Right forelimb (tissue), 1 donor: ENCODE data around the gene PTPRD.
A peak's percentile ranks its signal among the peaks of the same experiment; 100 is the strongest.

Source experiments
- DNase-seq: peaks from one replicate; pipeline ENCODE4 v3.0.0-alpha.2; 2018

The PTPRD gene

DNA sequence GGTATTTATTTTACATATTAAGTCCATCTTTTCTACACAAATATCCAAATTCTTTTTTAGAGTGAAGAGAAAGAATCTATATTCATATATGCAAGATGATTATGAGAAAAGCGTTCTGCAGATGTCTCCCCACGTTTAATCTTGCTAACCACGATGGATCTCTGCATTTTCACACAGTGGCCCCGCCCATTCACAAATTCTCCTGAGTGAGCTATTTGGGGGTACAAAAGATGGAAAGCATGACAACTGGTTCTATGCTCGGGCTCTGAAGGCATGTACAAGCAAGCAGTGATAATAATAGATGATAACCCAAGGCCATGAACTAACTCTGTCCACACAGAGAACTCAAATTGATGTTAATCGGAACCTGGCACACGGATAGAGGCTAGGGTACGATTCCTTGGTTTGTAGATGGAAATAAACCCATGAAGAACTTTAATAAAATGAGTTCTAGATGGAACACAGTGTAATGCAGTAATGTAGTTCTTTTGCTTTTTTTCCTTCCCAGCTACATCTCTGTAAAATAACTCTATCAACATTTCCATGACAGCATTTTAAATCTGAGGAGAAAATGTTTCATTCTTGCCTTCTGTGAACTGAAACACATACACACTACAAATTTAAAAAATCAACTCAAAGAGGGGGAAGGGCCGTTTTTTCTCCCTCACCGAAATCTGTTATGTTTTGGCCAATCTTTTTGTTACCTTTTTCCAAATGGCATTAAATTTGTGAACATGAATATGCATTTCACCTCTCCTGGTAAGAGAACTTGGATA lies 1961.5 kb downstream of the PTPRD start:
- no peak for DNase-seq

DNA sequence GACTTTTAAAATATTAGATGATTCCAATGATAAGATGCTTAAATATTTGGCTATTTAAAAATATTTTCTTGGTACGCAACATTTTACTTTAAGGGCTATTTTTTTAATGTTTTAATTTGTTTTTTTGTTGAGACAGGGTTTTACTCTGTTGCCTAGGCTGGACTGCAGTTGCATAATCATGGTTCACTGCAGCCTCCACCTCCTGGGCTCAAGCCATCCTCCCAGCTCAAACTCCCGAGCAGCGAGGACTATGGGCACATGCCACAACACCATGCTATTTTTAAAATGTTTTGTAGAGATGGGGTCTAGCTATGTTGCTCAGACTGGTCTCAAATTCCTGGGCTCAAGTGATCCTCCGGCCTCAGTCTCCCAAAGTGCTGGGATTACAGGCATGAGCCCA lies 1963.0 kb downstream of the PTPRD start:
- no peak for DNase-seq

DNA sequence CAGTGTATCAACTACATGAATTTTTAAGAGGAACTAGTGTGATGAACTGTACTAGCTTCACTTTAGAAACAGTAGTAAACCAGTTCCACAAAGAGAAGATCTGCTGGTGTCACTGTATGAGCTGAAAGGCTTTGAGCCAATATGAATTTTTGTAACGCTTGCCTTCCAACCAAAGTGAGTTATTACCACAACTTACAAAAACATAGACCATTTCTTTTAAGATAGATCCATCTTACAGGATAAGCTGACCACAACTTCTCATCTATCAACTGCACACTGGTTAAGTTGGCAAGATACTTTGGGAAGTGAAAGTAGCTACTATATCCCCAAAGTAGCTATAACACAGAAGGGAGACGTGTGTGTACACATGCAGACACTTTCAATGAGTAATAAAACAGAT lies 1963.6 kb downstream of the PTPRD start:
- DNase-seq = no peak

DNA sequence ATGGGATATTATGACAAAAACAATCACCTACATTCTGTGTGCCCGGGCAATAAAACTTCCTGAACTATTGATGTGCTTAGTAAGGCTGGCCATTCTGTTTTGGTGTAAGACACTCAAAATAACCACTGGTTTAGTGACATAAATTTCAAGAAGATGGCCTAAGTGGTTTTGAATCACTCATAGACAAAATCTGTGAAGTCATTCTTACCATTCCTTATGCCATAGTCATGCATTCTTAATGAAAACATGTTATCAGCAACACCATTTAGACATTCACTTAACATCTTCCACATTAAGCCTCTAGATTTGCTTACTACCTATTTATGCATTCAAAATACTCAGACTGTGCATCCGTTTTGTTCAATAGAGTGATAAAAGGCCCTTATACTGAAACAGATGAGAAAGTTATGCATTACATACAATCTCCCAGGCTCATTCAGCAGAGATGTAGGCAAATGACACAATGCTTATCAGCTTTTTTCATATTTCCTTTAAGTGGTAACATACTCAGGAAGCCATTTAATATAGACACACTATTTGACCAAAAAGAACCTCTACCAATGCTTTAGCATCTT lies 1964.4 kb downstream of the PTPRD start:
- DNase-seq = no peak

DNA sequence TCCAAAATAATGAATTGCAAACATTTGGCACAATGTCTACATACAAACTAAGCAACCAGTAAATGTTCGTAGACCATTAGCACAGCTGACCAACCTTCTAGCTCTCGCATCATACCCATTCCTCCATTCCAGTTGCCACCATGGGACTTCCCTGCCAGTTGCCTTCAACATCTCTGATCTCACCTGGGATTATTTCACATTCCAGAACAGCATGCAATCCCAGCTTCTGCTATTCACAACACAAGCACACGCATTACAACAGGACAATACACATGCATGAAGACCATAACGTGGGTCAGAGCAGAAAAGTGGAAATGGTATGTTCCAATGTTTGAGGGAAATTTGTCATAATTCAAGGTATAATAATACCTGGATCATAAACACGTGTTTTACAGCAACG lies 1965.0 kb downstream of the PTPRD start:
- DNase-seq = no peak

DNA sequence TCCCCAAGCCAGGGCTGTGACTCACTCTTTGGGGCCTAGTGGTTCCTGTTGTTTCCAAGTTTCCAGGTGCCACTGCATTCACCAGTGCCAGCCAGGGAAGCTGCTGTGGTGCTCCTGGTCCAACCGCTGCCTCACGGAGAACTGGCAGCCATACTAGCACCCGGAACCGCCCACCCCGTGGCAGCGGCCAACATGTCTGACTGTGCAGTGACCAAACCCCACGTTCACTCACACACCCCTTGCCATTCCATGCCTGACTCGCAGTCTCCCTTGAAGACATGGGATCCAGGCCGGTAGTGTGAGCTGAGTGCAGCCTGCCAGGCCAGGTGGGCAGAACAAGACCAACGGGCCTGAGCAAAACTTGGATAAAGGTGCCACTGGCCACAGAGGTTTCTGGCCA lies 1968.2 kb downstream of the PTPRD start:
- DNase-seq = no peak

DNA sequence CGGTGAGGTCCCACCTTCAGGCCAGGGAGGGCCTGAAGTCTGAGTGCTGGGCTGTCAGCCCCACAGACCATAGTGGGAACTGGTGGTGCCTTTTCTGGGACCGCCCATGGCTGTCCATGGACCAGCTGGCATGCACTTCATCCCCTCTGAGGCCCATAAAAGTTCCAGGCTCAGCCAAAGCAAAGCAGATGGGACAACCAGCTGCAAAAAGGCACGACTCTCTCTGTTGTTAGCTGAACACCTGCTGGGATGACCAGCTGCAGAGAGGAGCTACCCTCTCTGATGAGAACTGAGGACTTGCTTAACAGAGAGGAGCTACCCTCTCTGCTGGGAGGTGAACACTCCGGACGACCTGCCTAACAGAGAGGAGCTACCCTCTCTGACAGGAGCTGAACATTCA lies 1968.9 kb downstream of the PTPRD start:
- peak; percentile 45 for DNase-seq

DNA sequence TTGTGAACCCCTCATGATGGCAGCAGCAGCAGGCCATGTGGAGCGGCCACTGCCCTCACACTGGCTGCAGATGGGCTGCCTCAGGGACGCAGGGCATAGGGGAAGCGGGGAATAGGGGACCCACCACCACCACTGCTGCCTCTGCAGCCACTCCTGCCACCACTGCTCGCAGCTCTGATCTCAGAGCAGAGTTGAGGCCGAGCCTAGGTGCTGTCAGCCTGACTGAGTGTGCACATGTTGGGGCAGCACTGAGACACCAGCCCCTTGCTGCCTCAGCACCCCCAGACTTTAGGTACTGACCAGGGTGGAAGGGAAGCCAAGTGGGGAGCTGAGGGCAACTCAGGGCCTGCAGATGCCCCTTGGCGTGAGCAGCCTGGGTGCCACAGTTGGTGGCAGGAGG lies 1969.3 kb downstream of the PTPRD start:
- no peak for DNase-seq

DNA sequence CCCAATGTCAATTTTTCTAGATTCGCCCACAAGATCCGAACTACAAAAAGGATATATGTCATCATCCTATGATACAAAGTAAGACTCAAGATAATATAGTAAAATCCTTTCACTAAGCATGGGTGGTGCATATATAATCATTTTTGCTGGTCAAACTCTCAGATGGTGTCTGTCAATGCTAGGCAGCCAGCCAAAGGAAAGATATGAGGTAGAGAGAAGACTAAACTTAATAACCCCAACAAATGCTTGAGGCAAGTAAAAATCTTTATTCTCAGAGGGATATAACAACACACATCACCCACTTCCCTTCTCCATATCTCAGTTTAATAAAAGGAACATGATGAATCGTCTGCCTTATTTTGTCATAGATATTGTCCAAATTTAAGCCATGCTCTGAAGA lies 1972.0 kb downstream of the PTPRD start:
- no peak for DNase-seq

DNA sequence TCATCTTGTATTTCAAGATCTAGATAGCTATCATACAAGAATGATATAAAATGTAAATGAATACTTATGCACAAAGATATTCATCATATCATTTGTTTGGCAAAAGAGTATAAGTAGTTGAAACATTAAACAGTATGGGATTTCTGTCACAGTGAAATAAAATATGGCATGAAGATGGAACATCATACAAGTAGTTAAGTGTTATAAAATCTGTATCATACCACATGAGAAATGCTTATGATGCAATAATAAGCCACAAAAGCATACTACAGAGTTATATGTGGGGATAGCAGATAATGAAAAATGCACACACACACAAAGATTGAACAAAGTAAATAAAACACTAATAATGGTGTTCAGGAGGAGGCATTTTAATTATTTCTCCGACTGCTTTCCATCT lies 1975.2 kb downstream of the PTPRD start:
- DNase-seq = no peak

DNA sequence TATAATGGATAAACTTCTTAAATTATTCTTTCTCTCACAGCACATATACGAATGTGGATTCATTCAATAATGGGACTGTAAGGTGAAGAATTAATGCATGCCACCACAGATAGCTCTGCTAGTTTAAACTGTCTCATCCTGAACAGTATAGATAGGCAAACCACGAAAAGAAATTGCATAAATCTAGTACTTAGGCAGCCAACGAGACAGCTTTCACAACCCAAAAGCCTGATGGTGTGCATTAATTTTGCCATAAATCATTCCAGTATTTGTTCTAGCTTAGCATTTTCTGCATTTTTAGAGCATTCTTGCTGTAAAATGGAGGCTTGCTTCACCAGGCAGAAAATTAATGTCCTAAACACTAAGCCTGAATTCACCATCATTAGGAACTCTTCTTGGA lies 1979.0 kb downstream of the PTPRD start:
- DNase-seq = no peak

DNA sequence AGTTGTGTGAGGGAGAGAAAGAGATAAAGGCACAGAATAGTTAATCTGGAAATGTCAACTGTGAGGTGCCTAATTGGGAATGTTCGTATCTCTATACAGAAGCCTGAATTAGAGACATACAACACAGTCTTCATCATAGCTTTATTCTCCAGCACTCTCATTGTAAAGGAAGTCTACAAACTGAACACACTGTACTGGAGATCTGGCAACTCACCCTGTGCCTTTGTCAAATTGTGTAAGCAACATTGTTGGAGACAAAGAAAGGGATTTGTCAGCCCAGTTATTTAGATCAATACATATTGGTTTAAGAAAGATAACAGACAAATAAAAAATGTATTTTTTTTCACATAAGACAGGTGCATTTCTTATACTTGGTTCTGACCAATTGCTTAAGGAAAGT lies 1980.3 kb downstream of the PTPRD start:
- no peak for DNase-seq

DNA sequence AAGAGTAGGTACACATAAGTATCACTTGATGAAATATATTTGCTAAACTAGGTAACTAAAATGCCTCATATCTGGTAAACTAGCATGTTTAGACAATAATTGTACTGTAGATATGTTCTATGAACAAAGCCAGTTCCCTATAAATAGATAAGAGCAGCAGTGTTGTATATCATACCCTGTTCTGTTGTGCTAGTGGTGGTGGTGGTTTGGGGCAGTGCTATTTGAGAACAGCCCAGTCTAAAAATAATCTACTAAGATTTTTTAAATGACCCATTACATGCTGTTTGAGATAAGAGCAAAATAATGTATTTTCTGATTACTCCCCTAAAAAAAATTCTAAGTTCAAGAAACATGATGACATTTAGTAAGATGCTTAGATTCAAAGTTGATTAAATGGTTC lies 1984.0 kb downstream of the PTPRD start:
- no peak for DNase-seq

DNA sequence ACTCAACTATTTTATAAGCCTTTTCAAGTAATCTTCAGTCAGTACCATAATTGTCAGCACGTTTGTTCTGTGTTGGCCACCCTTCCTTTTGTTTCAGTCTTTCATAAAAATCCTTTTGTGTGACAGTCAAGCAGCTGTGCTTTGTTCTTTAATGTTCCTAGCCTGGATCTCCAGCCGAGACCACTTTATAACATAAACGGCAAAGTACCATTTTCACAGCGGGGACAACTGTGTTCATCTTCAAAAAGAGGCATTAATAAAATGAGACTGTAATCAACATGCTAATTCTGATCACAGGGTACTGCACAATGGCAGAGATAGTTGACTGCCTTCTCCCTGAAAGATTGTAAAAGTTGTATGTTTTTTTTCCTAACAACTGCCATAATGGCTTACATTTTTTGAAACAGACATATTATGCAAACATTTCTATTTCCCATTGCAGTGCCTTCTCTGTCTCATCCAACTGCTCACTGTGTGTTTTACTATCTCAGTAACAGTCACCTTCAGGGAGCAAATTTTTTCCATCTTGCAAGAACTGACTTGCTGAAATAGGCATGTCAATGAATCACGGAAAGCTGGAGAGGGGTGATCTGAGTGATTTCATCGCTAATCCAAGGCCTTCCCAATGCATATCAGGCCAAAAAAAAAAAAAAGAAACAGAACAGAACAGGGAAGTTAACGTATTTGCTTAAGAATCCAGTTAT lies 1984.7 kb downstream of the PTPRD start:
- DNase-seq = no peak

DNA sequence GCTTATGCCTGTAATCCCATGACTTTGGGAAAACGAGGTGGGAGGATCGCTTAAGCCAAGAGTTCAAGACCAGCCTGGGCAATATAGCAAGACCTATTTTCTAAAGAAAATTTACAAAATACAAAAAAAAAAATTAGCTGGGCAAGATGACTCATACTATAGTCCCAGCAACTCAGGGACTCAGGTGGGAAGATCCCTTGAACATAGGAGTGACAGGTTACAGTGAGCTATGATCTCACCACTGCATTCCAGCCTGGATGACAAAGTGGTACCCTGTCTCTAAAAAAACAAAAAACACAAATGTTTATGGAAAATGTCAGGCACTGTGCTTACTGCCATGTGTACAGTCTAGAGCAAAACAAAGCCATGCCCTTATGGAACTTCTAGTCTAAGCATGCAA lies 1989.9 kb downstream of the PTPRD start:
- DNase-seq = no peak

DNA sequence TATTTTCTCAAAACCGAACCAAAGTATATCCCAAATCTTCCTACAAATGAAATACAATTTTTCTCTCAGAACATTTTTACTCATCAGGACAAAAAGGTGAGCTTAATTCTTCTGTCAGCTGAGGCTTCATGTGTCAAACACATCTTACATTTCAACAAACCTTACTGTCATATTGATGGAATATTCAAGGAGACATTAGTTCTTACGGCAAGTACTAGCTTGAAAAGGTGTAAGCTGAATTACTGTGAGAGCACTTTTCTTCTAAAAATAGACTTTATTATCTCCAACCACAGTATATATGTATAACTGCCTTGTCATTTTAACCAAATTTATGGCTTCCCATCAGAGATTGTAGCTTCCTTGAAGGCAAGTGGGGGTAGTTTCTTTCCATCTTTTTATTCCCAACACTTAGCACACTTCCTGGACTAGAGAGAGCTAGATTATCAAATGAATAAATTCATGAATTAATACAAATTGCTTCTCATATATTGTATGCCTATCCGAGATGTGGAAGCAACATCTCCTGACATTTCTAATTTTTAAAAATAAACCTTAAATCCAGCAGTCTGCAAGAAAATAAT lies 1990.5 kb downstream of the PTPRD start:
- DNase-seq = no peak

DNA sequence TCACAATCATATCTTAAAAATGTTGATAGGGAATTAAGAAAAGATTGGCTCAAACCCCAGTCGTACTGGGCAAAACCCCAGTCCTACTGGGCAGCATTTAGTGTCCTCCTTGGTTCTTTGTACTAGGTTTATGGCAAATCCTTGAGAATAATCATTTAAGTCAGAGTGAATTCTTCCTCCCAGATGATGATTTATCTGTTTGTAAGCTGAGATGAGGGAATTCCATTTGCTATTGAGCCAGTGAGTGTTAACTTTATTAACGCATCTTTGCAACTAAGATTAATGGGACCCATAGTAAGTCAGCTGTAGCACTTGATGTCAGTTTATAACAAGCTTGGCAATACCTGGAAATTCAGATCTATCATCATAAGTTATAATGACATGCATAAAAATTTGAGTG lies 1991.4 kb downstream of the PTPRD start:
- no peak for DNase-seq

DNA sequence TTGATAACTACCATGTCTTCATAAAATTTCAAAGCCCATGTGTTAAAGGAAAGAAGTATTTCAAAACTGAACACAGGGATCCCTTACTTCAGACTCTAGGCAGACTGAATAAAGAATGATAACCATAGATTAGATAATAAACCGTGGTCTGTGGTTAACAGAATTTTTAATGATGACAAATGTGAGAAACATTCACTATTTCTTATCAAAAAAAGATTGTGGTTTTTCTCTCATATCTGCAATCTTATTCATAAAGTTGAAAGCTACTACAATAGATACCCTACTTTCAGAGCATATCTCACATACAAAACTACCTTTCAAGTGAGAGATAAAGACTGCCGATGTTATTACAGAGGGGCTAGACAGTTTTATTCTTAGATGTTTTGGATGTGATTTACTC lies 1996.4 kb downstream of the PTPRD start:
- no peak for DNase-seq

DNA sequence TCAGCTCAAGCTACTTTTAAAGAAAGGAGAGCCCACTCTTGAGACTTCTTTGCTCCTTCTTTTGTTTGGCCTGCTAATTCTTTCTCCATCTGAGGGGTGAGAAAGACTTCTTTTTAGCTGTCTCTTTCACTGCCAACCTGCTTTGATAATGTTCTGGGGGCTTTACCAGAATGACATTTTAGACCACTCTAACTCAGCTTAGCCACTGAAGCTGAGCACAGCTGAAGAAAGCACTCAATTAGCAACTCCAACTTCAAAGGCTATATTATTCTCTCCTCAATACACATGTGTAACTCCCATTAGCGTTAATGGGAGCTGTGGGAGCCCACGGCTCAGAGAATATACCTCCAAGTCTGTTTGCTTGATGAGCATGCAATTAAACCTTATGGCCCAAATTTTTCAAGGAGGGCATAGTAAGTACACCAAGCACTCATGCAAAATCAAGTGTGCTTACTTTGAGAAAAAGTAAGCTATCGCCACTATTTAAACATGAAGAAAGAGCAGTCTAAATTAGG lies 1997.8 kb downstream of the PTPRD start:
- no peak for DNase-seq

DNA sequence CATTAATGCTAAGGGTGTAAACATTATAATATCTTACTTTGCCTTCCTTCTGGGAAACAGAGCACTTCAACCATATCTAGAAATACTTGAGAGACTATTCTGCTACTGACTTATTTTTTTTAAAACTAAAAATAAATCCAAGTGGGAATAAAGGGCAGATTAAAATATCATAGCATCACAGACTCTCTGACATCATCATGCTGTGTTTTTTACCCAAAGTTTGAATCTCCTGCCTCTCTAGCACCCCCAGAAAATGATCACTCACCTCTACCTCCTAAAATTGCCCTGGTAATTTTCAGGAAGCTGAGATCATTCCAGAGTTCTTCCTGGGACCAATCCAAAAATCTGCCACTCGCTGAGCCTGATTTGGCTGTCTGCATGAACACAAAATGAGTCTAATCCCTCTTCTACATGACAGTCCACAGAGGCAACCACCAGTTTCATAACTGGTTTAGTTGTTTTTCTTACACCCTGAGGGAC lies 1999.4 kb downstream of the PTPRD start:
- no peak for DNase-seq

DNA sequence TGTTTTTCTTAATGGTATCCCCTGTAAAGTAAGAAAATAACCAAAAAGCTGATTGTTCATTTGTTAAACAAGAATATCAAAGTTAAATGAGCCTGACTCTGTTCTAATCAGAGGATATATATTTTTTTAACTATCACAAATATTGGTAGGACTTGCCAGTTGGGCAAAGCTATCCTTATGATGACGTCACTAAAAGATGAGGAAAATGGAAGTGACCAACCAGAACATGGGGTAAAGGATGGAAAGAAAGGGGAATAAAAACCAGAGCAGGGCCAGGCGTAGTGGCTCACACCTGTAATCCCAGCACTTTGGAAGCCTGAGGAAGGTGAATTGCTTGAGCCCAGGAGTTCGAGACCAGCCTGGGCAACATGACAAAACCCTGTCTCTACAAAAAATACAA lies 2001.6 kb downstream of the PTPRD start:
- DNase-seq = no peak

DNA sequence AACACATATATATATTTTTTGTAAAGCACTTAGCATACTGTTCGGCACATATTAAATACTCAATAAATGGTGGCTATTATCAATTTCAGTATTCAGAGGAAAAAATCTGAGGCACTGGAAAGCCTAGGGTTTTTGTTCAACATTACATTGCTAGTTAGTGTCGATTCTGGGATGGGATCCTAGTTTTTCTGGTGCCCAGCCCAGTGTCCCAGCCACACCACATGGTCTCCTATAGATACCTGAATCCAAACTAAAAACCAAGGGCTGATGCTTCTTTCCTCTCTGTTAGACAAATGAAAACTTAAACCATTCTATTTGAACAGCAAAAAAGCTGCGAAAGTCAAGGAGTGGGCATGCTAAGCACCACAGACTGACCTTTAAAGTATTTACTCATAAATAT lies 2002.5 kb downstream of the PTPRD start:
- no peak for DNase-seq

DNA sequence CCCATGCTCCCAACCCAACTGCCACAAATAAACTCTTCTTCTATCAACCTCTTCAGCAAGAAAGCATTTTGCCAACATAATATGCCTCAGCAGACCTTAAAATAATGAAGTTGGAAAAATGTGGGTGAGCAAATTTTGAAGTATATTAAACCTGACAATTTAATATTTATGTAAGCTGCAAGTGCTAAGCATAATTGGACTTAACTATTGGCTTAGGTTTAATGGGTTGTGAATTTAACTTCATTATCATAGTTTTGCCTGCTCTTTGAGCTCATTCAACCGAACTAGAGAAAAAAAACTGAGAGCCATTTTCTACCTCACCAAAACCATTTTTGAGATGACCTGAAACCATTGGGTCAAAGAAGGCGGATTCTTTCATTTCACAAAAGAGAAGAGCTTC lies 2007.7 kb downstream of the PTPRD start:
- no peak for DNase-seq

DNA sequence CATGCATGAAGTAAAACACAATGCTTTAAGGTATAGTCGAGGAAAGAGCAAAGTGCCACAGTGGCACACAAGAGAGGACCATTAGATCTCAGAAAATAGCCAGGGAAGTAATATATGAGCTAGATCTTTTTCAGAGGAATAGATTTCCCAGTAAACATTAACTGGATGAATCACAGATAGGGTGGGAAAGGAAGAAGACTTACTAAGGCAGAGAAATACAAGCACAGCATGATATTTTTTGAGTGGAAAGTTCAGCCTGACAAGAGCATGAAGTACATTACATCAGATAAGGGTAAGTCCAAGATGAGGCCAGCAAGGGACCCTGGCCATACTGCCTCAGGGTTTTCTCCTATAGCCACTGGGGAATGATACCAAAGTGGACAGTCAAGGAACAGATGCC lies 2008.6 kb downstream of the PTPRD start:
- no peak for DNase-seq
